Upper lobe of left lung (tissue), 4 donors: ENCODE measurements around the gene GATAD2A.

Experiments used
- CTCF ChIP-seq, 6 experiments: fragments of 450-650 bp in 4 of 6; fragments of 200-600 bp in 2 of 6; sonication (generic) in 2 of 6; IDR thresholded peaks; one replicate each; pipeline ENCODE4 v1.5.1; 2016 to 2019; ENCODE audit warnings: antibody characterized with exemption in 6 of 6
- EP300 ChIP-seq, 4 donors: sonication (generic); formaldehyde crosslinking; IDR thresholded peaks; one replicate each; pipeline ENCODE4 v1.5.1; 2017; ENCODE audit warnings: antibody characterized with exemption in 4 of 4, control low read depth in 2 of 4
- POLR2AphosphoS5 ChIP-seq, 2 donors: sonication (generic); formaldehyde crosslinking; IDR thresholded peaks; one replicate each; pipeline ENCODE4 v1.5.1; 2017; ENCODE audit warnings: antibody characterized with exemption in 2 of 2

- TF ChIP-seq CTCF (IDR thresholded peaks at IDR 0.05) (no peak), EP300 (IDR thresholded peaks at IDR 0.05) (no peak), POLR2AphosphoS5 (IDR thresholded peaks at IDR 0.05) (no peak)
Observed at GRCh38 chr19:19550485-19550929, 145.0 kb downstream of the GATAD2A start.
